GM19238 (cell line): ENCODE data around the gene SEPTIN3.

Source experiments
- DNase-seq: peaks from one replicate; pipeline ENCODE4 v3.0.0; 2011; ENCODE audit warnings: low spot score; ENCODE audit not compliant: insufficient read length

Gene SEPTIN3, protein sequence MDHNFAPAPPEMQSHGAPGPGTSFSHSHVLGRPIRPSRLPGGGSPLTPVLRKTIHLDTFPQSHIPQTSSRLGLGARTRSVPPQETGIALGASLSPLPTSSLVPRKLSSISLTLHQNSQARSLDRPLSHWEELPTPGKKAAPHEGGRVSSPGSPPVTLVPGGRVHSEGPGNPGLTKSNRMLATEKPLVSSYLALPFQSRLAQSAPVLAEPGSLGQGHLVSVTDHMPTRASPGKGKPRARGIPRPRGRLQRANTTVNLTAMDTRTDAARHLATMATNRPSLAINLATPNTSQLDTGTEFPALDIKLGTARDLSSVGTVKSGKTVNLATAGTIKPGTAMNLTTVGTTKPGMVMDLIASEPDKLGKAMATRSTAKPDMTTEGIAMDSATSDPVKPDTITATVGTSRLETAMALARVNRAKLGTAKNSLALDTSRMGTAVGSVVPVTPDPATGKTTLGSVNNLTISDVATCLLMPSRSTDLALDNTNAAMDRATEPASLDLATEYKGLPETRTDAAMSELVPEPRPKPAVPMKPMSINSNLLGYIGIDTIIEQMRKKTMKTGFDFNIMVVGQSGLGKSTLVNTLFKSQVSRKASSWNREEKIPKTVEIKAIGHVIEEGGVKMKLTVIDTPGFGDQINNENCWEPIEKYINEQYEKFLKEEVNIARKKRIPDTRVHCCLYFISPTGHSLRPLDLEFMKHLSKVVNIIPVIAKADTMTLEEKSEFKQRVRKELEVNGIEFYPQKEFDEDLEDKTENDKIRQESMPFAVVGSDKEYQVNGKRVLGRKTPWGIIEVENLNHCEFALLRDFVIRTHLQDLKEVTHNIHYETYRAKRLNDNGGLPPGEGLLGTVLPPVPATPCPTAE

GRCh38 chr22:41969110-41969646, at the start of gene SEPTIN3:
TSS of gene SEPTIN3 (plus strand) at chr22:41969443. CDS start at chr22:41971493, 2,050 bp downstream.
- DNase-seq, result no peak

- no peak for DNase-seq
Observed at GRCh38 chr22:41920271-41920976, 48.8 kb upstream of the SEPTIN3 start.

DNA sequence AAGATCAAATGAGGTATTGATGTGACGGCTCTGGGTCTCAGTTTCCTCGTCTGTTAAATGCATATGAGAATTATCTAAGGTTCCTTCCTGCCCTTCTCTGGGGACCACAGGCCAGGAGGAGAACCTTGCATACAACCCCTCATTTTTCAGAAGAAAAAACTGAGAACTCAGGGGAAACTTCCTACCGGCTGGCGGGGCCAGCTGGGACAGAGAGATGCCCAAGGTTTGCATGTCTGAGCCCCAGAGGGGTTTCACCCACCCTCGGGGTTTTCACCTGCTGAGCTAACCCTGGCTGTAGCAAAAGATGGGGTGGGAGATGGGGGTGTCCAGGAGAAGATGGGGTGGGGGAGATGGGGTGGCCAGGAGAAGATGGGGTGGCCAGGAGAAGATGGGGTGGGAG, 46.9 kb upstream of the SEPTIN3 start:
- no peak for DNase-seq

DNA sequence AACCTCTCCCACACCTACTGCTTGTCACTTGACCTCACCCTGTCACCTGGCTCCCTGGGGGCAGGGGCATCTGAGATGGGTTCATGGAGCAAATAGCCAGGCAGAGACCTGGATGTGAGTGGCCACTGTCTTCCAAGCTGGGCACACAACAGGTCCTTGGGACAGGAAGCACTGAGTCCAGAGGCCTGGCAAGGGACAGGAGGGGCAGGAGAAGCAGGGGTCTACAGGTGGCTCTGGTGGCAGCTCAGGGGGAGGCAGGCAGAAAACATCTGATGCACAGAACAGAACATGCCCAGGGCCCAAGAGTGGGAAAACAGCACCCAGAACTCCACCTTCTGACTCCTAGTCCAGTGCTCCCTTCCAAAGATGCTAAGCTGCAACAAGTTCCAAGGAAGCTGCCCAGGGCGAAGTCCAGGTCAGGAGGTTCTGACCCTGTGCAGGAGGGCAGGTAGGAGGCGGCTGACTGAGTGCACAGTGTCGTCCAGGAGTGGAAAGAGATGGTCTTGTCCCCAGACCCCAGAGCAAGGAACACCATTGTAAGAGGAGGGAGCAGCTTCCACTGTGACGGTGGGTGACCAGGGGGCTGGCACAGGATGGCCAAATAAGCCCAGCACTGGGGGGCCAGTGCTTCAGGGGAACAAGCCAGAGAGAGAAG, 46.2 kb upstream of the SEPTIN3 start:
- DNase-seq, result no peak

- DNase-seq, result no peak
Observed at GRCh38 chr22:41923595-41924276, 45.5 kb upstream of the SEPTIN3 start.

DNA sequence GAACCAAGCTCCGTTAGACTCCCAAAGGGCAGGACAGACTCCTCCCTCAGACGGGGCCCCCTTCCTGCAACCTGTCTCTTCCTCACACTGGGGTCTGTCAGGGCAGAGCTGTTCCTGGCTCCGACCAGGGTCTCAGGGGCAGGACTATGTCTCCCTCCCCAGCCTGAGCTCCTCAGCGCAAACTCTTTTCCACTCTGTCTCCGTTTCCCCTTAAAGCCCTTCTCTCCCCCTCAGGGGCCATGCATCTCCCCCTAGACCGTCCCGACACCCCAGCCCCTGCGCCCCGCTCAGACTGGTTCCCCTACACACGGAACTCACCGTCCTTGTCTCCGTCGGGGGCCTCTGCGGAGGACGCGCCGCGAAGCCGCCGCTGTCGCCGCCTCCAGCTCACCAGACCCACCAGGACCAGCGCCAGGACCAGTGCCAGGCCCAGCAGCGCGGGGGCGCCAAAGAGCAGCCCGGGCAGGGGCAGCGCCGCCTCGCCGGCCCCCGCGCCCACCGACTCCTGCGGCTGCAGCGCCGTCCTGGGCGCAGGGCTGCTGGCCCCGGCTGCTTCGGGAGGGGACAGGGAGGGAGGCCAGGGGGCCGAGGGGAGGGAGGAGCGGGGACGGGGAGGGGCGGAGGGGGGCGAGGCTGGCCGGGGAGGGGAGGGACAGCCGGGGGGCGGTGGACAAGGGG, 43.3 kb upstream of the SEPTIN3 start:
- no peak for DNase-seq

DNA sequence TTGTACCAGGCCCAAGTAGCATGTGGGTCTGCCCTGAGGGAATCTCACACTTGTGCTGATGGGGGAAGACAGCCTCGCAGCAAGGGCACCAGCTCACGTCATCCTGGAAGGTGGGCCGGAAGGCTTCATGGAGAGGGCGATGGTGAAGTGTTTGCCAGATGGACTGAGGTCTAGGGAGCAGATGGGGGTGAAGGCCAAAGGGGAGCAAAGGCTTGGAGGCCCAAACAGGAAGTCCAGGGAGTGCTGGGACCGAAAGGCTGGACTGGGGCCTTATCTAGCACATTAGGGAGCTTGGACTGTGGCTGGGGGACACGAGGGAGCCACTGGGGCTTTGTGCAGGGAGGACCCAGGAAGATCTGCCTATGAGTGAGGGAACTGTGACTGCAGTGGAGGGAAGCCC, 41.4 kb upstream of the SEPTIN3 start:
- DNase-seq, result no peak

- no peak for DNase-seq
Observed at GRCh38 chr22:41928593-41929417, 40.4 kb upstream of the SEPTIN3 start.

DNA sequence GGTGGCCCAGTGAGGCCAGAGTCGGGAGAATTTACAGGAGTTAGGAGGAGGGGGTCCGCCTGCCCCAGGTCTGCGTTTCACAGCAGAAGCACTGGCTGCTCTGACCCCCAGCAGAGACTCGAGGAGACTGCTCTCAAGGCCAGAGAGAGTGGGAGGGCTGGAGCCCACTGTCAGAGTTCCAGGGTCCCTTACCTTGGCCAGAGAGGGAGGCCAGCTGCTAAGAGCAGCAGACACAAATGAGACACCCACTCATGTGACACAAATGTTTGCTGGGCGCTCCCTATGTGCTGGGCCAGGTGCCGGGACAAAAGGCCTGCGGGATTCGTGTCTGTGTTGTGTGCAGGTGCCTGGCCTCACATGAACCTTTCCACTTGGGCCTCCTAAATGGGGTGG, 39.8 kb upstream of the SEPTIN3 start:
- DNase-seq, result no peak

DNA sequence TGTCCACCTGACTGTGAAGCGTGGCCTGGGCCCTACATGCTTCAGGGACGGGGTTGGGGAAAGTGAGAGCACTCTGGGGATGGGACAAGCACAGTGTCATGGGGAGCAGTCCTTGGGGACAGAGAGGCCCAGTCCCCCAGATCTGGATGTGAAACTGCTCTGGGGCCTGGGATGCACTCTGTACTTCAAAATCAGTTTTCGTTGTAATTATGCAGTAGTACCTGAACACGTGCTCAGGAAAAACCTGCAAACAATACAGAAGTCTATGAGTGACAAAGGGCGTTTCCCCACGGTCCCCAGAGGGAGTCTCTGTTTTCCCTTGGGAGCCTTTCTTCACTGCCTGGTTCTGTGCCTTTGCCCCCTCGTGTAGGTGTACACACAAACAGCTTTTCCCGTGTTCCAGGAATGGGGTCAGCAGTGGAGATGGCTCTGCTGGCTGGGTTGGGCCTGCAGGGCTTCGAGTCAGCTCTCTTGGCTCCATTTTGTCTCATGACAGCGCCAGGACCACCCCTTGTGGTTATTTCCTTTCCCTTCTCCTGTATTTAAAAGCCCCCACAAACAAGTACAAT, 37.5 kb upstream of the SEPTIN3 start:
- DNase-seq, result no peak

- no peak for DNase-seq
Observed at GRCh38 chr22:41932353-41932752, 36.9 kb upstream of the SEPTIN3 start.

DNA sequence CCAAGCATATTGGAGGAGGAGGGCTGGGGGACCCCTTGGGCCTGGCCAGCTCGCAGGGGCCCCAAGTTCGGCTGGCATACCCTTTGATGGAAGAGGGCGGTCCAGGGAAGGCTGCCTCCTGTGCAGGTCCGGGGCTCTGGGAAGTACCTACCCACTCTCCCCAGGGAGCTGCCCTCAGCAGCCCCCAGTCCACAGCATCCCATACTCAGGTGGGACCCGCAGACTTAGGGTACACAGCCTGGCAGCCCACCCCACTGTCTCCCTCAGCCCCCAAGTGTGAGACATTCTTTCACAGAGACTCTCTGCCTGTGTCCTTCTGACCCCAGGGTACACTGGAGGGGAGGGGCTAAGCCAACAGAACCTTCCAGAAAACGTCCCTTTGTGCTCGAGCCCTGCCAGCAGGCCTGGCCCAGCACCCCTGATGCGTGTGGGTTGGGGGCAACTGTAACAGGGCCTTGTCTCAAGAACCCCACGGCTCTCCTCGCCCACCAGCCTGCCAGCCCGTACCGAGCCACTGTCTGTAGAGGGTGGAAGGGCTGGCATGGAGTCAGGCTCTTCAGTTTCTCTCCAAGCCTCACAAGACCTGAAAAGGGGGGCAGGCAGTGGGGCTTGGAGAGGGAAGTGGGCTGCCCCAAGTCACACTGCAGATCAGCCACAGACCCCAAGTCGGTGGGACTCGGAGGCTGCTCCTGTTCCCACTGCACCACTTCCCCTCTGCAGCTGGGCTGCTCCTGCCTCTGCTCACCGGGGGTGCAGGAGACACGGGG, 35.6 kb upstream of the SEPTIN3 start:
- no peak for DNase-seq

- no peak for DNase-seq
Observed at GRCh38 chr22:41934284-41935014, 34.8 kb upstream of the SEPTIN3 start.

- DNase-seq, result no peak
Observed at GRCh38 chr22:41935015-41935351, 34.3 kb upstream of the SEPTIN3 start.

DNA sequence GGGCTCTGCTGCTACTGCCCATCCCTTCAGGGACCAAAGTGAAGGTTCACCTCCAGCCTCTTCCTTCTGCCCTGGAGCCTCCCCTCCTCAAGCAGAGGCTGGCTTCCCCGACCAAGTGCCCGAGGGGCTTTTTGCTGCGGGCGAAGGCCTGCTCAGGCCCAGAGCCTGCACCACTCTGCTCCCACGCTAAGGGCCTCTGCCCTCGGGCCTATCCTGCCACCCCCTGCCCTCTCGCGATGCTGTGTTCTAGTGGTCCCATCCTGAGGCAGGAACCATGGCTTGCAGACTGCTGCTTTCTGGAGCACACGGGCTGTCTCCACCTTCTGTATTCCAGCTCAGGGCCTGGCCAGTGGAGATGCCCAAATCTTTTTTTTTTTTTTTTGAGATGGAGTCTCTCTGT, 33.7 kb upstream of the SEPTIN3 start:
- no peak for DNase-seq

DNA sequence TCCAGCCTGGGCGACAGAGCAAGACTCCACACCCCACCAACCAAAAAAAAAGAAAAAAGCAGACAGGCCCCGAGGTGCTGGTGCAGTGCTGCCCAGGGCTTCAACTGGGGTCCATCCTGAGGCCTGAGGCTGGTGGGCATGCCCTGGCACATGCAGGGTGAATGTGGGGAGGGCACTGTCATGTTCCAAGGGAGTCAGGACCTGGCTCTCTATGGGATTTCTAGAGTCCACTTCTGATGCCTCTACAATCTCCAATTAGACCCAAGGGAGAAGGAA, 32.4 kb upstream of the SEPTIN3 start:
- no peak for DNase-seq

GRCh38 chr22:41939981-41940831, 29.0 kb upstream of the SEPTIN3 start:
- DNase-seq, result peak; percentile 68
